ENCODE results near the gene RASA3. TPM values are rescaled to one million over a fixed set of nuclear protein-coding genes. Genes with fewer than 3 reads are reported as not detected.
A peak's percentile ranks its signal among the peaks of the same experiment; 100 is the strongest.

The RASA3 gene
- total RNA-seq, 1 donor from 2014 or later: 25.4 TPM

GRCh38 chr13:114008964-114009589 lies 123.3 kb downstream of the RASA3 start:
- DNase-seq (ENCODE audit: low read depth in 2 of 2): no peak

- DNase-seq (ENCODE audit: low read depth in 2 of 2): no peak
Measured at GRCh38 chr13:114007566-114007965, 124.9 kb downstream of the RASA3 start.

- no peak for DNase-seq (ENCODE audit: low read depth in 2 of 2)
Measured at GRCh38 chr13:114005206-114005724, 127.2 kb downstream of the RASA3 start.

- DNase-seq (ENCODE audit: low read depth in 2 of 2): peak; percentile 94 to 97
Measured at GRCh38 chr13:114004420-114005205, 127.8 kb downstream of the RASA3 start.

GRCh38 chr13:114002771-114003321 lies 129.6 kb downstream of the RASA3 start:
- DNase-seq (ENCODE audit: low read depth in 2 of 2): no peak

- DNase-seq (ENCODE audit: low read depth in 2 of 2): no peak
Measured at GRCh38 chr13:114002009-114002544, 130.3 kb downstream of the RASA3 start.

- DNase-seq (ENCODE audit: low read depth in 2 of 2): no peak
Measured at GRCh38 chr13:114001331-114002008, 131.0 kb downstream of the RASA3 start.

GRCh38 chr13:114000151-114001040 lies 132.0 kb downstream of the RASA3 start:
- DNase-seq (ENCODE audit: low read depth in 2 of 2): no peak

GRCh38 chr13:113999618-113999910 lies 132.9 kb downstream of the RASA3 start:
- no peak for DNase-seq (ENCODE audit: low read depth in 2 of 2)

- DNase-seq (ENCODE audit: low read depth in 2 of 2): no peak
Measured at GRCh38 chr13:113998781-113999617, 133.4 kb downstream of the RASA3 start.

GRCh38 chr13:113997845-113998751 lies 134.3 kb downstream of the RASA3 start:
- DNase-seq (ENCODE audit: low read depth in 2 of 2): peak; percentile 68 to 91

GRCh38 chr13:113996912-113997745 lies 135.3 kb downstream of the RASA3 start:
- no peak for DNase-seq (ENCODE audit: low read depth in 2 of 2)

- no peak for DNase-seq (ENCODE audit: low read depth in 2 of 2)
Measured at GRCh38 chr13:113996081-113996911, 136.1 kb downstream of the RASA3 start.

GRCh38 chr13:113995051-113995601 lies 137.3 kb downstream of the RASA3 start:
- DNase-seq (ENCODE audit: low read depth in 2 of 2): no peak

- no peak for DNase-seq (ENCODE audit: low read depth in 2 of 2)
Measured at GRCh38 chr13:113992276-113993005, 140.0 kb downstream of the RASA3 start.

- DNase-seq (ENCODE audit: low read depth in 2 of 2): no peak
Measured at GRCh38 chr13:113991676-113992179, 140.7 kb downstream of the RASA3 start.

Measured in lung microvascular endothelial cell (primary cell).